A549 treated with GW870086 at 1 μM for 4 hours (cell line): ENCODE measurements around the gene ATP11A. TPM values are rescaled to one million over a fixed set of nuclear protein-coding genes. Genes with fewer than 3 reads are reported as not detected.

Experiments
- total RNA-seq: library from RNA; stranded (reverse); fragments of 200-300 nt; extraction: Qiagen RNA extraction; gene quantifications from 5 replicates; pipeline ENCODE4 v1.2.3, GENCODE V29; 2022; ENCODE audit warnings: low read depth

The ATP11A gene
- total RNA-seq: 7.1 to 13.1 TPM (median 9.4 TPM) in 5 replicates

DNA sequence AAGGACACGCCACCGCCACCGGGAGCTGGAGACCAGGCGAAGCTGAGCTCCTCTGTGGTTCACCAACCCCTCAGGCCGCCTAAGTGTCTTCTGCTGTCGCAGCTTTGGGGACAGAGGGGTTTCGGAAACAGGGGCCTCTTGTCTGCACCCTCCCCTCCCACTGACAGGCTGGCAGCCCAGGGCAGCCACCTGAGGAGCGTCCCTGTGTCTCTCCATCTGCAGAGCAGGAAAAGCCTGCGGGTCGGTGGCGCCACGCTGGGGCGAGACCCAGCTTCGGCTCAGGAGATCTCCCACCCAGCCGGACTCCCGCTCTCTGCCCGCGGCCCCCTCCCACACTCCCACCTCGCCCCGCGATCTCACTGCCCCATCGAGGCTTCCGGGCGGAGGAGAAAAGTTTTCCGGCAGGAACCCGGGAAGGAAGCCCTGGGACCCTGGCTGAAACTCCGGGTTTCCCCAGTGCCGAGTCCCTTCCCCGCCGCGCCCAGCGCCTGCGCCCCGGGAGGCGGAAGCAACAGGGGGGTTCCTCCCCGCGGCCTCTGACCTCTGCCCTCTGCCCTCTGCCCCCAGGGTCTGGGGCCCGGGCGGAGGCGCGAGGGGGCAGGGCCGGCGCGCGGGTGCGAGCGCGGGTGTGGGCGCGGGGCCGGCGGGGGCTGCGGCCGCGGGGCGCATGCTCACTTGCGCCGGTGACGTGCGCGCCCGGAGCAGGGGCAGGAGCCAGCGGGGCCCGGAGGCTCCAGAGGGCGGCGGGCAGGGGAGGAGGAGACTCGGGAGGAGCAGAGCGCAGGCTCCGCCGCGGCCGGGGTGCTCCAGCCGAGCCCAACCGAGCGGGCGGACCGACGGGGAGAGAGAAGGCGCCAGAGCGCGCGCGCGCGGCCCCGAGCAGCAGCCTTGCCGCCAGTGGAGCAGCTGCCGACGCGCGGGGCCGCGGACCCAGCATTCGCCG, at the start of gene ATP11A:
ATP11A (plus strand) TSS at position 736 of the 943 bp plus-strand sequence. CDS start 379 bp downstream, outside the sequence.

Other genes with a start within 250 kb of the ATP11A start
- gene TUBGCP3, start 101.9 kb upstream of the ATP11A start, total RNA-seq: 14.7 to 21.1 TPM (median 15.5 TPM) in 5 replicates